Vagina (tissue), 2 donors: Measurements from ENCODE around the gene STAB1.

ENCODE experiments used
- CTCF ChIP-seq, 3 experiments: fragments of 450-650 bp in 2 of 3; fragments of 200-600 bp in 1 of 3; sonication (generic) in 1 of 3; IDR thresholded peaks; one replicate each; pipeline ENCODE4 v1.5.1; 2017 to 2019; ENCODE audit warnings: antibody characterized with exemption in 3 of 3, mild to moderate bottlenecking in 2 of 3, moderate library complexity in 2 of 3
- POLR2A ChIP-seq, 2 donors: fragments of 450-650 bp; IDR thresholded peaks; one replicate each; pipeline ENCODE4 v1.6.1; 2017; ENCODE audit warnings: antibody characterized with exemption in 2 of 2, mild to moderate bottlenecking in 2 of 2, moderate library complexity in 2 of 2

GRCh38 chr3:52446631-52447511 lies 48.3 kb upstream of the STAB1 start:
- TF ChIP-seq CTCF (IDR thresholded peaks at IDR 0.05) (peak; percentile 97 to 100 (median 99)), POLR2A (IDR thresholded peaks at IDR 0.05) (no peak)
